Astrocyte of the spinal cord (primary cell): ENCODE data around the gene DNAH11.

Experiments used
- DNase-seq: peaks from one replicate; pipeline ENCODE4 v3.0.0; 2011; ENCODE audit warnings: low read depth, low spot score
- H3K4me3 ChIP-seq: 2 replicates; pipeline ENCODE4 v1.5.1; 2011; ENCODE audit warnings: low read depth, mild to moderate bottlenecking, low read length, moderate library complexity
- CTCF ChIP-seq: IDR thresholded peaks from 2 replicates; pipeline ENCODE4 v1.5.1; 2012; ENCODE audit warnings: low read depth, mild to moderate bottlenecking, low read length, inconsistent platforms
- in situ Hi-C: cut with HindIII; loops from 2 replicates; pipeline ENCODE4 v1.10.0; 2017; ENCODE audit warnings: low sequenced_read_pairs

Gene DNAH11

GRCh38 chr7:21915140-21915539 lies 372.3 kb downstream of the DNAH11 start:
- no peak for DNase-seq
- TF ChIP-seq CTCF, result no peak
- in situ Hi-C loops, result no loop called here

GRCh38 chr7:21916176-21916575 lies 373.3 kb downstream of the DNAH11 start:
- no peak overlapping the region for H3K4me3 ChIP-seq
- in situ Hi-C loops, result no loop called here
- no peak for TF ChIP-seq CTCF
- no peak for DNase-seq

More at GRCh38 chr7:21915140-21915539, 372.3 kb downstream of the DNAH11 start:
- no peak overlapping the region for H3K4me3 ChIP-seq

- in situ Hi-C loops, result no loop called here
- no peak for DNase-seq
- TF ChIP-seq CTCF, result no peak
- no peak overlapping the region for H3K4me3 ChIP-seq
Observed at GRCh38 chr7:21916629-21917028, 373.8 kb downstream of the DNAH11 start.

- in situ Hi-C loops, result no loop called here
- DNase-seq, result no peak
- no peak for TF ChIP-seq CTCF
- no peak overlapping the region for H3K4me3 ChIP-seq
Observed at GRCh38 chr7:21918216-21918615, 375.4 kb downstream of the DNAH11 start.

GRCh38 chr7:21920936-21921335 lies 378.1 kb downstream of the DNAH11 start:
- TF ChIP-seq CTCF, result no peak
- no peak for DNase-seq
- no peak overlapping the region for H3K4me3 ChIP-seq
- in situ Hi-C loops, result no loop called here

- no peak for DNase-seq
- H3K4me3 ChIP-seq, result no peak overlapping the region
- in situ Hi-C loops, result no loop called here
- TF ChIP-seq CTCF, result no peak
Observed at GRCh38 chr7:21922605-21923004, 379.8 kb downstream of the DNAH11 start.

GRCh38 chr7:21923658-21924057 lies 380.8 kb downstream of the DNAH11 start:
- H3K4me3 ChIP-seq, result no peak overlapping the region
- in situ Hi-C loops, result no loop called here
- peak; percentile 59 for DNase-seq
- TF ChIP-seq CTCF, result no peak
